CD14-positive monocyte (primary cell): ENCODE results near the gene MTMR10. TPM values are rescaled to one million over a fixed set of nuclear protein-coding genes. Genes with fewer than 3 reads are reported as not detected.
A peak's percentile ranks its signal among the peaks of the same experiment; 100 is the strongest.

ENCODE experiments used
- DNase-seq, 3 donors: peaks; one replicate each; pipeline ENCODE4 v3.0.0-alpha.2; 2011 to 2022
- H2AFZ ChIP-seq: 2 replicates; pipeline ENCODE4 v1.6.0; 2012; ENCODE audit warnings: mild to moderate bottlenecking, low read depth, low read length, inconsistent platforms; ENCODE audit not compliant: insufficient read depth, poor library complexity, severe bottlenecking
- H3K27ac ChIP-seq, 2 donors: 1 replicate in 1 of 2; 2 replicates in 1 of 2; pipeline ENCODE4 v1.5.1; 2012 to 2013; ENCODE audit warnings: low read length in 2 of 2, control low read depth in 1 of 2, inconsistent platforms in 1 of 2, low read depth in 1 of 2, mild to moderate bottlenecking in 1 of 2
- H3K27me3 ChIP-seq, 2 donors: one replicate each; pipeline versions ENCODE4 v1.6.0 to v1.6.1; 2011 to 2013; ENCODE audit warnings: low read length in 2 of 2; ENCODE audit not compliant: control insufficient read depth in 2 of 2, insufficient read depth in 2 of 2
- H3K36me3 ChIP-seq, 2 donors: replicated peaks in 1 of 2; 1 replicate in 1 of 2; 2 replicates in 1 of 2; pipeline versions ENCODE4 v1.5.1 to v1.6.1; 2012 to 2013; ENCODE audit warnings: low read length in 2 of 2, control low read depth in 1 of 2, inconsistent platforms in 1 of 2, mild to moderate bottlenecking in 1 of 2; ENCODE audit not compliant: insufficient read depth in 2 of 2, control insufficient read depth in 1 of 2
- H3K4me1 ChIP-seq, 2 donors: 1 replicate in 1 of 2; 2 replicates in 1 of 2; pipeline versions ENCODE4 v1.5.1 to v1.6.1; 2012 to 2013; ENCODE audit warnings: low read length in 2 of 2, control low read depth in 1 of 2, inconsistent platforms in 1 of 2, mild to moderate bottlenecking in 1 of 2, moderate library complexity in 1 of 2; ENCODE audit not compliant: insufficient read depth in 2 of 2, control insufficient read depth in 1 of 2
- H3K4me2 ChIP-seq: replicated peaks from 2 replicates; pipeline ENCODE3; 2012; ENCODE audit warnings: low read length, moderate library complexity, mild to moderate bottlenecking; ENCODE audit not compliant: poor library complexity, severe bottlenecking; ENCODE audit errors: extremely low read depth
- H3K4me3 ChIP-seq, 3 experiments: fragments of 200-600 bp in 1 of 3; sonication (generic) in 1 of 3; replicated peaks in 1 of 3; 1 replicate in 2 of 3; 2 replicates in 1 of 3; pipeline ENCODE4 v1.5.1; 2011 to 2013; ENCODE audit warnings: low read length in 3 of 3, mild to moderate bottlenecking in 3 of 3, control low read depth in 2 of 3, low read depth in 2 of 3, inconsistent platforms in 1 of 3, moderate library complexity in 1 of 3
- H3K79me2 ChIP-seq: 2 replicates; pipeline ENCODE4 v1.6.0; 2012; ENCODE audit warnings: mild to moderate bottlenecking, control low read depth, inconsistent platforms, low read length, moderate library complexity; ENCODE audit not compliant: insufficient read depth
- H3K9ac ChIP-seq: 2 replicates; pipeline ENCODE4 v1.6.0; 2017; ENCODE audit warnings: low read length, mild to moderate bottlenecking; ENCODE audit not compliant: insufficient read depth, poor library complexity, severe bottlenecking
- H3K9me3 ChIP-seq, 2 donors: replicated peaks in 1 of 2; 1 replicate in 1 of 2; 2 replicates in 1 of 2; pipeline versions ENCODE4 v1.5.1 to v1.6.1; 2012 to 2013; ENCODE audit warnings: low read length in 2 of 2, control low read depth in 1 of 2; ENCODE audit not compliant: control insufficient read depth in 1 of 2, insufficient read depth in 1 of 2
- H4K20me1 ChIP-seq: 2 replicates; pipeline ENCODE4 v1.6.0; 2012; ENCODE audit warnings: mild to moderate bottlenecking, low read length, control low read depth, moderate library complexity; ENCODE audit not compliant: insufficient read depth
- H3K27ac Mint-ChIP-seq, 7 donors: one replicate each; pipeline ENCODE4 v1.8.0; 2020; ENCODE audit warnings: mild to moderate bottlenecking in 7 of 7, mixed read lengths in 7 of 7, moderate library complexity in 6 of 7, inconsistent platforms in 2 of 7
- H3K27me3 Mint-ChIP-seq, 3 donors: one replicate each; pipeline ENCODE4 v1.8.0; 2021 to 2022; ENCODE audit warnings: low read depth in 3 of 3, mild to moderate bottlenecking in 3 of 3, mixed read lengths in 3 of 3, moderate library complexity in 3 of 3, inconsistent platforms in 1 of 3
- H3K36me3 Mint-ChIP-seq, 2 donors: one replicate each; pipeline ENCODE4 v1.8.0; 2020; ENCODE audit warnings: mixed read lengths in 2 of 2, inconsistent platforms in 1 of 2, mild to moderate bottlenecking in 1 of 2
- H3K4me1 Mint-ChIP-seq: one replicate; pipeline ENCODE4 v1.8.0; 2020; ENCODE audit warnings: mild to moderate bottlenecking, mixed read lengths
- H3K4me3 Mint-ChIP-seq, 2 donors: one replicate each; pipeline ENCODE4 v1.8.0; 2020; ENCODE audit warnings: mild to moderate bottlenecking in 2 of 2, mixed read lengths in 2 of 2, moderate library complexity in 1 of 2
- H3K9me3 Mint-ChIP-seq, 7 donors: one replicate each; pipeline ENCODE4 v1.8.0; 2020 to 2022; ENCODE audit warnings: mixed read lengths in 7 of 7, mild to moderate bottlenecking in 6 of 7, moderate library complexity in 6 of 7, inconsistent platforms in 2 of 7
- WGBS: methylation state at CpG from one replicate; pipeline ENCODE4 v1.1.5; 2013; ENCODE audit warnings: missing lambda C conversion rate; ENCODE audit not compliant: insufficient coverage; 5-methylcytosine and 5-hydroxymethylcytosine counted together
- intact Hi-C, 2 donors: fragments of 100-400 bp; cut with micrococcal nuclease; formaldehyde crosslinking; loops; one replicate each; pipeline versions ENCODE4 v1.15.0 to v1.15.1; 2023
- polyA plus RNA-seq, 3 donors: library from polyadenylated mRNA; depleted of rRNA in 1 of 3; unstranded in 2 of 3; stranded (reverse) in 1 of 3; fragments of 300-500 nt in 2 of 3; fragments of >200 nt in 1 of 3; fragmentation: Illumina TruSeq in 2 of 3; gene quantifications; 1 replicate in 2 of 3; 2 replicates in 1 of 3; pipeline ENCODE4 v1.2.3, GENCODE V29; 2012 to 2021
- TF ChIP-seq, protein P1 (sequence below): fragments of 200-600 bp; IDR thresholded peaks from one replicate; pipeline ENCODE4 v1.8.0; 2022; ENCODE audit warnings: antibody characterized with exemption, mild to moderate bottlenecking

The MTMR10 gene
- polyA plus RNA-seq, 3 donors: 8.7 to 23.3 (median 15.9) TPM

GRCh38 chr15:31024330-31024729 is 32.9 kb upstream of the MTMR10 start:
- Mint-ChIP-seq H3K27ac (no peak overlapping the region), H3K4me3 (no peak overlapping the region), H3K27me3 (peaks cover 8 to 14% (median 12%) of the 10 kb centered on the region in 3 donors), H3K4me1 (peaks cover 17% of the 10 kb centered on the region), H3K36me3 (no peaks in the 10 kb centered on the region), H3K9me3 (peaks cover 0 to 3% (median 0%) of the 10 kb centered on the region in 7 donors)
- H3K4me3 ChIP-seq: no peak overlapping the region
- DNase-seq: no peak
- H3K9ac ChIP-seq: no peak overlapping the region
- no peaks in the 10 kb centered on the region for H3K9me3 ChIP-seq
- no peaks in the 10 kb centered on the region for H3K36me3 ChIP-seq
- no peaks in the 10 kb centered on the region for H4K20me1 ChIP-seq
- H3K4me1 ChIP-seq: peaks cover 6 to 8% of the 10 kb centered on the region in 2 donors
- H3K4me2 ChIP-seq: no peak overlapping the region
- intact Hi-C loops: no loop called here
- no peaks in the 10 kb centered on the region for H3K79me2 ChIP-seq
- no peak overlapping the region for H2AFZ ChIP-seq
- TF ChIP-seq, protein P1, sequence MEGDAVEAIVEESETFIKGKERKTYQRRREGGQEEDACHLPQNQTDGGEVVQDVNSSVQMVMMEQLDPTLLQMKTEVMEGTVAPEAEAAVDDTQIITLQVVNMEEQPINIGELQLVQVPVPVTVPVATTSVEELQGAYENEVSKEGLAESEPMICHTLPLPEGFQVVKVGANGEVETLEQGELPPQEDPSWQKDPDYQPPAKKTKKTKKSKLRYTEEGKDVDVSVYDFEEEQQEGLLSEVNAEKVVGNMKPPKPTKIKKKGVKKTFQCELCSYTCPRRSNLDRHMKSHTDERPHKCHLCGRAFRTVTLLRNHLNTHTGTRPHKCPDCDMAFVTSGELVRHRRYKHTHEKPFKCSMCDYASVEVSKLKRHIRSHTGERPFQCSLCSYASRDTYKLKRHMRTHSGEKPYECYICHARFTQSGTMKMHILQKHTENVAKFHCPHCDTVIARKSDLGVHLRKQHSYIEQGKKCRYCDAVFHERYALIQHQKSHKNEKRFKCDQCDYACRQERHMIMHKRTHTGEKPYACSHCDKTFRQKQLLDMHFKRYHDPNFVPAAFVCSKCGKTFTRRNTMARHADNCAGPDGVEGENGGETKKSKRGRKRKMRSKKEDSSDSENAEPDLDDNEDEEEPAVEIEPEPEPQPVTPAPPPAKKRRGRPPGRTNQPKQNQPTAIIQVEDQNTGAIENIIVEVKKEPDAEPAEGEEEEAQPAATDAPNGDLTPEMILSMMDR: no peak
- no peaks in the 10 kb centered on the region for H3K27me3 ChIP-seq
- 38% methylated on average over 2 of the region's 5 CpGs for WGBS
- H3K27ac ChIP-seq: no peak overlapping the region

- H3K9ac ChIP-seq: no peak overlapping the region
- Mint-ChIP-seq H3K27me3 (peaks cover 6 to 13% (median 12%) of the 10 kb centered on the region in 3 donors), H3K36me3 (no peaks in the 10 kb centered on the region), H3K9me3 (peaks cover 0 to 3% (median 0%) of the 10 kb centered on the region in 7 donors), H3K4me3 (no peak overlapping the region), H3K4me1 (peaks cover 17% of the 10 kb centered on the region), H3K27ac (peak overlapping the region in 1 of 7 donors; percentile 77)
- no peaks in the 10 kb centered on the region for H3K27me3 ChIP-seq
- no peak overlapping the region for H3K27ac ChIP-seq
- no peaks in the 10 kb centered on the region for H3K36me3 ChIP-seq
- no peaks in the 10 kb centered on the region for H3K79me2 ChIP-seq
- H3K9me3 ChIP-seq: no peaks in the 10 kb centered on the region
- no peak for DNase-seq
- TF ChIP-seq, protein P1: no peak
- no peaks in the 10 kb centered on the region for H4K20me1 ChIP-seq
- no peak overlapping the region for H3K4me2 ChIP-seq
- 100% methylated on average over 2 of the region's 5 CpGs for WGBS
- H3K4me1 ChIP-seq: peaks cover 6 to 8% of the 10 kb centered on the region in 2 donors
- intact Hi-C loops: no loop called here
- H2AFZ ChIP-seq: no peak overlapping the region
- no peak overlapping the region for H3K4me3 ChIP-seq
These were observed 32.4 kb upstream of the MTMR10 start for GRCh38 chr15:31023841-31024240.
